HepG2 (cell line): ENCODE results near the gene RALBP1. TPM values are rescaled to one million over a fixed set of nuclear protein-coding genes. Genes with fewer than 3 reads are reported as not detected.
A peak's percentile ranks its signal among the peaks of the same experiment; 100 is the strongest.

Experiments used
- ATAC-seq: fragments of 200-7000 bp; cut with Tn5 transposase; 3 replicates; pipeline ENCODE4 v1.9.1; 2020; ENCODE audit warnings: mild to moderate bottlenecking, moderate library complexity
- BruUV-seq: library from RNA; stranded (reverse); fragments of 400-500 nt; replicated peaks from 2 replicates; lab custom pipeline; 2021; lab: Mats Ljungman, UMichigan
- CTCF ChIA-PET: fragments of 300-600 bp; formaldehyde crosslinking; extraction: SDS; loops from one replicate; lab custom pipeline; 2021; ENCODE audit warnings: low total read pairs, inconsistent platforms, low intra/inter-chr PET ratio; lab: Yijun Ruan, JAX
- POLR2A ChIA-PET: fragments of 350-600 bp; sonication (Branson Sonifier 250); formaldehyde crosslinking; loops from one replicate; lab custom pipeline; 2020; ENCODE audit warnings: antibody characterized with exemption, inconsistent platforms; lab: Yijun Ruan, JAX
- DNase-seq: peaks from one replicate; pipeline ENCODE4 v3.0.0-alpha.2; 2015; ENCODE audit warnings: low spot score
- FAIRE-seq: peaks from 3 replicates; lab custom pipeline; 2011; peaks lifted over from hg19 to GRCh38; lab: Jason Lieb, UNC
- H2AFZ ChIP-seq: one replicate; pipeline ENCODE4 v1.6.1; 2011; ENCODE audit warnings: low read length, inconsistent platforms
- H3K27ac ChIP-seq: fragments of 300-600 bp; 3 replicates; pipeline ENCODE4 v1.8.0; 2011; ENCODE audit warnings: mixed run types, mild to moderate bottlenecking, mixed read lengths, low read length, inconsistent platforms; ENCODE audit not compliant: insufficient read depth; ENCODE audit errors: extremely low read length
- H3K27me3 ChIP-seq, 2 experiments: fragments of 200-600 bp in 1 of 2; 2 replicates in 1 of 2; 3 replicates in 1 of 2; pipeline versions ENCODE4 v1.6.0 to v1.8.0; 2011; ENCODE audit warnings: low read length in 2 of 2, mild to moderate bottlenecking in 2 of 2, moderate library complexity in 2 of 2, inconsistent platforms in 1 of 2; ENCODE audit not compliant: insufficient read depth in 2 of 2, control insufficient read depth in 1 of 2
- H3K36me3 ChIP-seq, 2 experiments: fragments of 200-600 bp in 1 of 2; replicated peaks in 1 of 2; 2 replicates in 1 of 2; 3 replicates in 1 of 2; pipeline versions ENCODE4 v1.5.1 to v1.8.0; 2011; ENCODE audit warnings: low read length in 2 of 2, inconsistent platforms in 1 of 2; ENCODE audit not compliant: insufficient read depth in 2 of 2, control insufficient read depth in 1 of 2
- H3K4me1 ChIP-seq: 2 replicates; pipeline ENCODE4 v1.5.1; 2012; ENCODE audit warnings: low read length, inconsistent platforms; ENCODE audit not compliant: insufficient read depth
- H3K4me2 ChIP-seq: 2 replicates; pipeline ENCODE4 v1.6.0; 2011; ENCODE audit warnings: low read depth, low read length, inconsistent platforms
- H3K4me3 ChIP-seq, 3 experiments: fragments of 200-600 bp in 1 of 3; sonication (generic), shearing (Covaris generic) in 1 of 3; replicated peaks in 1 of 3; 2 replicates each; pipeline ENCODE4 v1.5.1; 2011 to 2016; ENCODE audit warnings: low read length in 3 of 3, inconsistent platforms in 2 of 3, low read depth in 2 of 3, mild to moderate bottlenecking in 2 of 3, control low read depth in 1 of 3, mixed read lengths in 1 of 3; ENCODE audit not compliant: insufficient read depth in 1 of 3
- H3K79me2 ChIP-seq: one replicate; pipeline ENCODE4 v1.6.1; 2011; ENCODE audit warnings: low read length, inconsistent platforms; ENCODE audit not compliant: insufficient read depth
- H3K9ac ChIP-seq: 2 replicates; pipeline ENCODE4 v1.6.0; 2011; ENCODE audit warnings: mild to moderate bottlenecking, low read depth, low read length, inconsistent platforms; ENCODE audit not compliant: insufficient read depth
- H3K9me3 ChIP-seq: 2 replicates; pipeline ENCODE4 v1.5.1; 2012; ENCODE audit warnings: mild to moderate bottlenecking, low read length
- H4K20me1 ChIP-seq: 2 replicates; pipeline ENCODE4 v1.6.0; 2011; ENCODE audit warnings: inconsistent platforms, mild to moderate bottlenecking, low read length, moderate library complexity; ENCODE audit not compliant: insufficient read depth
- HNRNPK ChIP-seq: fragments of 200-400 bp; formaldehyde crosslinking; IDR thresholded peaks from 2 replicates; pipeline ENCODE4 v1.6.1; 2018; ENCODE audit warnings: low read length, low read depth, moderate library complexity, mild to moderate bottlenecking; ENCODE audit not compliant: poor library complexity, severe bottlenecking
- MYPOP ChIP-seq: sonication (generic); formaldehyde crosslinking; IDR thresholded peaks from 2 replicates; pipeline ENCODE4 v1.8.1; 2023; ENCODE audit warnings: mild to moderate bottlenecking, moderate library complexity, missing genetic modification reagents
- NBN ChIP-seq: fragments of 450-650 bp; conservative IDR thresholded peaks from 2 replicates; pipeline ENCODE4 v1.6.1; 2017
- SMYD3 ChIP-seq: sonication (generic); formaldehyde crosslinking; IDR thresholded peaks from 2 replicates; pipeline ENCODE4 v1.8.1; 2023; ENCODE audit warnings: mild to moderate bottlenecking, missing genetic modification reagents
- ZNF567 ChIP-seq: sonication (generic); formaldehyde crosslinking; IDR thresholded peaks from 2 replicates; pipeline ENCODE4 v1.8.1; 2023; ENCODE audit warnings: mild to moderate bottlenecking, missing genetic modification reagents, borderline replicate concordance
- WGBS: methylation state at CpG from one replicate; pipeline ENCODE4 v1.1.6; 2017; ENCODE audit warnings: low lambda C conversion rate; 5-methylcytosine and 5-hydroxymethylcytosine counted together
- in situ Hi-C: cut with HindIII; loops from 2 replicates; pipeline ENCODE4 v1.10.0; 2017; ENCODE audit warnings: low pct_unique_long_range_greater_than_20kb; ENCODE audit not compliant: extremely low pct_ligation_motif_present
- intact Hi-C: fragments of 100-400 bp; cut with micrococcal nuclease; formaldehyde crosslinking; loops from one replicate; pipeline ENCODE4 v1.10.0; 2022; ENCODE audit not compliant: unreplicated experiment
- polyA plus RNA-seq, 8 experiments: library from polyadenylated mRNA; depleted of rRNA in 3 of 8; stranded (reverse) in 7 of 8; unstranded in 1 of 8; fragments of >200 nt; fragmentation: Illumina TruSeq in 4 of 8; extraction: Trizol in 4 of 8; gene quantifications; 2 replicates each; pipeline versions ENCODE4 v1.2.1 to v1.2.3, GENCODE V29; 2011 to 2016; ENCODE audit warnings: low read depth in 4 of 8, missing spikeins in 1 of 8, mixed read lengths in 1 of 8; ENCODE audit not compliant: insufficient read depth in 1 of 8
- total RNA-seq, 5 experiments: library from RNA; depleted of rRNA; stranded (reverse); fragments of >200 nt; fragmentation: Illumina TruSeq; extraction: Trizol; gene quantifications; 2 replicates each; pipeline ENCODE4 v1.2.3, GENCODE V29; 2016; ENCODE audit warnings: low read depth in 1 of 5

The RALBP1 gene
- total and polyA plus RNA-seq, 2 of the 13 experiments (the other 11 are each of a cell fraction or from before 2014, with no cell fraction given), result 24.5 to 33.1 TPM

DNA sequence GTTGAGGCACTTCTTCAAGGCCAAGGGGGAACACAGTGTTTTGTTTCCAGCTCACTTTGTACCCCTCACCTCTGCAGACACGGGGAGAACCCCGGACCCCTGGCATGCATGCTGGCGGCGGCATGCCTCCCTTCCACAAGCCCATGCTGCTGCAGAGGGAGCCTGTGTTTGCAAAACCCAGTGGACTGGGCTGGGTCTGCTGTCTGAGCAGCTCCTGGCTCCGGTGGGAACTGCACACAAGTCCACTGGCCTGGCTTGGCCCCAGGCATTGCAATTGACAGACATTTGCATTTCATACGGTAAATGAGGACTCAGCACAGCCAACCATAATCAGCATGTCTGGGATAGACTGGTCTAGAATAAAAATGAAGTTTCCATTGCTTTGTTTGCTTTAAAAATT lies 62.4 kb downstream of the RALBP1 start:
- no peak overlapping the region for H2AFZ ChIP-seq
- no peaks in the 10 kb centered on the region for H3K27me3 ChIP-seq
- WGBS, result 50% methylated on average over 1 of the region's 6 CpGs
- H3K9ac ChIP-seq, result no peak overlapping the region
- no peaks in the 10 kb centered on the region for H4K20me1 ChIP-seq
- intact Hi-C loops, result no loop called here
- no peak overlapping the region for H3K4me3 ChIP-seq
- ATAC-seq, result peak; percentile 11; the same call in 1 of the 3 replicates
- TF ChIP-seq ZNF567 (no peak), HNRNPK (no peak)
- no peak overlapping the region for H3K4me2 ChIP-seq
- no TSS peak for BruUV-seq
- DNase-seq, result no peak
- no peak for FAIRE-seq
- POLR2A ChIA-PET, result interaction anchor here (1.6 kb wide), 1 partner anchor 38 kb away, joined by 3 read pairs; no protein-coding TSS in a partner anchor
- in situ Hi-C loops, result no loop called here
- CTCF ChIA-PET, result no interaction called here
- H3K36me3 ChIP-seq, result peaks cover 3 to 27% of the 10 kb centered on the region in 2 experiments; a peak in 3 of 5 replicates
- H3K27ac ChIP-seq, result peak overlapping the region; percentile 21
- peaks cover 52% of the 10 kb centered on the region for H3K4me1 ChIP-seq
- no peaks in the 10 kb centered on the region for H3K9me3 ChIP-seq
- H3K79me2 ChIP-seq, result no peaks in the 10 kb centered on the region

GRCh38 chr18:9539283-9539682 lies 64.0 kb downstream of the RALBP1 start:
- Histone ChIP-seq H3K4me1 (peaks cover 52% of the 10 kb centered on the region), H3K79me2 (no peaks in the 10 kb centered on the region)
- WGBS, result 96% methylated on average over 6 of the region's 6 CpGs
- TF ChIP-seq NBN, result no peak
- TF ChIP-seq MYPOP, result 0 out of 2 replicates have a peak, but pooled peaks have one; percentile 2
- TF ChIP-seq SMYD3 (CRISPR knock-in tag), result 0 out of 2 replicates have a peak, but pooled peaks have one; percentile 1
- TF ChIP-seq, all 625 proteins: peak for 2
- no peak for DNase-seq
- Histone ChIP-seq H3K9me3 (no peaks in the 10 kb centered on the region), H2AFZ (no peak overlapping the region), H3K4me2 (no peak overlapping the region), H3K4me3 (no peak overlapping the region), H3K9ac (no peak overlapping the region), H4K20me1 (no peaks in the 10 kb centered on the region), H3K27ac (peak overlapping the region; percentile 59), H3K27me3 (no peaks in the 10 kb centered on the region), H3K36me3 (peaks cover 1 to 11% of the 10 kb centered on the region in 2 experiments; a peak in 3 of 5 replicates)
- CTCF ChIA-PET, result no interaction called here
- in situ Hi-C loops (no loop called here), intact Hi-C loops (no loop called here)
- POLR2A ChIA-PET, result interaction anchor here (1.6 kb wide), 1 partner anchor 36 kb away, joined by 3 read pairs; no protein-coding TSS in a partner anchor
- no peak for FAIRE-seq
- BruUV-seq, result no TSS peak
- no peak for ATAC-seq
